HG02623 (cell line): ENCODE measurements around the gene HEPHL1.
A peak's percentile ranks its signal among the peaks of the same experiment; 100 is the strongest.

Source experiments
- ATAC-seq: cut with Tn5 transposase; IDR thresholded peaks from one replicate; pipeline ENCODE4 v1.9.1; 2021; ENCODE audit warnings: moderate library complexity; ENCODE audit not compliant: unreplicated experiment

Gene HEPHL1

GRCh38 chr11:94129512-94130297 lies 108.6 kb downstream of the HEPHL1 start:
- ATAC-seq = no peak

DNA sequence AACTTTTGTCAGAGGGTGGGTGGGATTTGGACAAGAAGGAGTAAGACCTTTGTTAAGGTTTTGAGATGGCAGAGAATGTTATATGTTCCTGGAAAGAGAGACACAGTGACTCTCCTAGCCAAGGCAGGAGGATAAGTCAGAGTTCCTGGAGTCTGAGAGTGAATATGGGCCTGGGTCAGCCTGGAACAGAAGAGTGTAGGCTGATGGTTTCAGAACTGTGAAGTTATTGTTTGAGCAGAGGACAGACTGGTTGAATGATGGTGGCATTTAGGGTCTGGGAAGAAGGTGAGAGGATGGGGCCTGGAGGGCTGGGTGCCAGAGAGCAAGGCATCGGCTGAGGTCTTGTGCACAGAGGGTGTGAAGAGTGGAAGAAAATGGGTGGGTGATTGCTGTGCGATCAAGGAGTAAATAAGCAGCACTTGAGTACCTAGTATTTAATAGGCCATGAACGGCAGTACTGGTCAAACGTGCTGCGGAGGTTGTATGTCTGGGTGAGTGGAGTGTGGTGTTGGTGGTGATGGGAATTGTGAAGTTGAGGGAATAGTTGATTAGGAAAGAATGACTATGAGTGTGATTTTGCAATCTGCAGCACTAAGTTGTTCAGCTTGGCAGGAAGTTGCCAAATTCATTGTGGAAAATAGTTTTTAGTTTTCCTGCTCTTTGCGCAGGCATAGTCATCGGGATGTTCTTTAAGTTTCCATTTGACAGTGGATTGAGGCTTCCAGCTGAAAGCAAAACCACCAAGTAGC lies 109.3 kb downstream of the HEPHL1 start:
- ATAC-seq = no peak

GRCh38 chr11:94131047-94131717 lies 110.0 kb downstream of the HEPHL1 start:
- ATAC-seq = no peak

- no peak for ATAC-seq
Measured at GRCh38 chr11:94131718-94132115, 110.6 kb downstream of the HEPHL1 start.

DNA sequence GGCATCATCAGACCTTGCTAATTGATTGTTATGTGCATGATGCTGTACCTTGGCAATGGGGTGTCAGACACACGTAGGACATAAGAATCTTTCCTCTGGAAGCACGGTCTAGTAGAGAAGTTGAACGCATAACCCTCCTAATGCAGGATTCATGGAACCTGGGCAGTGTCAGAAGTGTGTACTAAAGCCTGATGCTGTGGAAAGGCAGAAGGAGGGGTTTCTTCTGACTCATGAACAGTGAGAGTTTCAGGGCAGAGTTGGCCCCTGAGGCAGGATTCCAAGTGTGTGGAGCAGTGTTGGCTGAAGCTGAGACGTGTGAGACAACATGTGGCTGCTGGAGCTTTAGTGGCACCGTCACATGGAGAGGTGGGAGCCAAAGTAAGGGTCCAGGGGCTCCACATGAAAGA lies 111.0 kb downstream of the HEPHL1 start:
- ATAC-seq = no peak

- no peak for ATAC-seq
Measured at GRCh38 chr11:94132823-94133408, 111.8 kb downstream of the HEPHL1 start.

GRCh38 chr11:94133752-94134151 lies 112.6 kb downstream of the HEPHL1 start:
- ATAC-seq = no peak

DNA sequence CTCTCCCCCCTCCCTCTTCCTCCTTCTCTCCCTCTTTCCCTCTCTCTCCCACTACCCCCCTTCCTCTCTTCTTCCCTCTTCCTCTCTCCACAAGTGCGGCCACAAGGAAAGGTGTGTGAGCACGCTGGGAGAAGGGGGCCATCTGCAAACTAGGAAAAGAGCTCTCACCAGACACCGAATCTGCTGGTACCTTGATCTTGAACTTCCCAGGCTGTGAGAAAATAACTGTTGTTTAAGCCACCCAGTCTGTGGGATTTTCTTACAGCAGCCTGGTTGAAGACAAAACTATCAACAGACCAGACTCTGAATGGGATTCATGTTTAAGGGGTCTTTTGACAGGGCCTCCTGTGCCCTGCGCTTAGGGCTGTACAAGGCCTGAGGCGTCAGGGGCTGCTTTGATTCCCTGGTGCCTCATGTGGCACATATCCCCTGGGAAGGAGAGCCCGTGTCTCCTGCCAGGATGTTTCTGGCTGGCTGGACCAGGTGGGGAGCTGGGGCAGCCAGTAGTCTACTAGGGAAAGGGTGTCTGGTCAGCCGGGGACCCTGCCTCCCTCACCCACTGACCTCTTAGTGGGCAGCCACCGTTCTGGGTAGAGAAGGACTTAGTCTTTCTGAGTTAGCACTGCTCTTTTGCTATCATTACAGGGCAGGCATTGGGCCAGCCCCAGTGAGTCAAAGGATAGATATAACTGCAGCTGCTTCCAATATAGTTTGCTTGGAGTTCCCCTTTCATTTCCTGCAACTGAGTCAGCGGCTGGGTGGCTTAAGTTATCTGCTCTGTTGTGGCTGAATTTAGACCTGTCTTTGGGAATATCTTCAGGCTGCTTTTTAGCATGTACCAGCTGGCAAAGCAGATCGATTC lies 113.7 kb downstream of the HEPHL1 start:
- ATAC-seq = peak; percentile 60

GRCh38 chr11:94139416-94139815 lies 118.3 kb downstream of the HEPHL1 start:
- no peak for ATAC-seq

DNA sequence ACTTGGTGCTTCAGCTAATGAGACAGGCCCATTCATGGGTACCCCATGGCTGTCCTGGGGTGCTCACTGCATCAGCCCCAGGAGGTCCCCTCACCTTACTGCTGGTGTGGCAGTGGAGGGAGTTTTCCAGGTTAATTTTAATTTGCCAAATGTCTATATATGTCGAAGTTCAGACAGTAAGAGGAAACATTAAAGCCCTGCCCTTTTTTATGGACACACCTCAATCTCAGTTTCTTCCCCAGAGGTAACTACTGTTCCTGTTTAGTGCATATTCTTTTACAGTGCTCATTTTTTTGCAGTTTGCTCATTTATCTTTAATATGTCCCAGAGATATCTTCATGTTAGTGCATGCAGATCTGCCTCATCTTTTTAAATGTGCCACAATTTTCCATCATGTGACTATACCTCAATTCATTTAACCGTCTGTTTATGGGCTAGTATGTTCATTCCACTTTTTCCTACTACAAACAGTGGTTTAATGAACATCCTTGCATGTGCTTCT lies 119.1 kb downstream of the HEPHL1 start:
- ATAC-seq = no peak

DNA sequence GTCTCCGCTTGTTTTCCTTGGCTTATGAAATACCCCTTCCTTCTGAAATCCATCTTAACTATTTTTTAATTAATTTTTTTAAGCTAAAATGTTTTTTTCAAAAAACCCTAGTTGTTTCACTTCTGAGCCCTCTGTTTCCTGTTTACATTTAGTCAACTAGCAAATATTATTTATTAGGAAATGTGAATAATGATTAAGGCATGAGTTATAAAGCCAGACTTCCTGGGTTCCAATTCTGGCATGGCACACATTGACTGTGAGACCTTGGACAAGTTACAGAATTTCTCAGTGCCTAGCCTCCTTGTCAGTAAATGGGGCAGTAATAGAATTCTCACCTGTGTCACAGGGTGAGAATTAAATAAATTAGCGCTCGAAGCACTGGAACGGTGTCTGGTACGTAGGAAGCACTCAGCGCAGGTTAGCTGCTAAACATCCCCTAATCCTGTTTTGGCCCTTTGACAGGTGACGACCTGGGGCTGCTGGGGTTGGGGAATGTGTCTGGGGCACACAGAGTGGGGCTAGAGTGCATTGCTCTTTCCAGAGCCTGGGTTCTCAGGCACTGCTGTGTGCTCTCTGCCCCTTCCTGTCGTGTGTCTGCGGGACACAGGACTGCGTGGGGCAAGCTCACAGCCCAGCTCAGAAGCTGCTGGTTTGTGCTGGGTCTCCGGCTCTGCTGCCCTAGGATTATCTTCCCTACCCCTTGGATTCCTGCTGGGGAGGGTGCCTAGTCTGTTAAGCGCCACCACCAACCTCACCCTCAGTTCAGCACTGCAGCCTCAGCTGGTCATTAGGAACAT lies 120.6 kb downstream of the HEPHL1 start:
- ATAC-seq = no peak

DNA sequence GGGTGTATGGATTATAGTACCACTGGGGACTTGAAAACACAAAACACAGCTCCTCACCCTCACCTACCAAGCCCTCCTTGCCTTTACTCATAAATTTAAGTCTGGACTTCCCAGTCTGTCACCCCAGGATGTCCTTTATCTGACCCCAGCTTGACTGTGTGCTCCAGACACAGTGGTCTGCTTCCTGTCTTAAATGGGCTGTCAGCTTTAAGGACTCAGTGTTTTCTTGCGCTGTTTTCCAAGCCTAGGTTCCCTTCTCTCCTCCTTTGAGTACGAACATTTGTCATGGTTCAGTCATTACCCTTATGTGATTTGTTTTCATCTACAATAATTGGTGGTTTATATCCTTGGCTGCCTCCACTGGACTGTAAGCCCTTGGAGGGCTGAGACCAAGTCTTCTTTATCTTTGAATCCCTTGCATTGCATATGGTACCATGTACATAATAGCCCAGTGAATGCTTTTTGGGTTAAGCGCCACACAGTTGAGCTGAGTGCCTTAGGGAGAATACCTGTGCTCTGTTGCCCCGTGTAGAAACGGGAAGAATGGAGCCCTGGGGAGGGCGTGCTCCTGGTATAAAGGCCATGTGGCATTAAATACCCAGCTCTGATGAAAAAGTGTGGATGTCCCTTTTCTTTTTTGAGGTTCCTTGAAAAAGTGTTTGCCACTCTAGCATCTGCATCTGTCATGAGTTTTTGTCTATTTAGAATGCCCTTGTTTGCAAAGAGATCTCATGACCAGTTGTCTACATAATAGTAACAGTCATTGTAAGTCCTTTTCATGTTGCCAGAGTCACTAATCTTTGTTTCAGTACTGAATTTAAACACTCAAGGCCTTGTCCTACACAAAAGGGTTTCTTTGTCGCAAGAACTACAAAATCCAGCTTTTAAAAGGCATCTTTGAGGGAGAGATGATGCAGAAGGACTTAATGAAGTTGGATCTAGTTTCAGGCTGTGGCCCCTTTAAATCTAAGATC lies 121.4 kb downstream of the HEPHL1 start:
- no peak for ATAC-seq

DNA sequence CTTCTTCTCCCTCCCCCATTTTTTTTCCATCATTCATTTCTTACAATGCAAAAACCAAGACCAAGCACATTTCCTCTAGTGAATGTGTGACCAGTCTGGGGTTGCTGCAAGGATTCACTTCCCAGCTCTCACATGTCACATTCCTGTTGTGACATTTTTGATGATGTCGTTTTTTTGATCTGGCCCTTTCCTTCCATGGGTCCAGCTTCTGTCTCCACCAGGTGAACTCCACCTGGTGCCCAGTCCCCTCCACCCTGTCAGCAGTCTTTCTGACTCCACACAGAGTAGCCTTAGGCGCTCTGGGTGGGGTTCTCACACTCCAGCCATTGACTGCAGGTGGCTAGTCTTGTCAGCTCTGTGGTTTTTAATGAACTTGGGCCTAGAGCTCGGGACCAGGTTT lies 123.1 kb downstream of the HEPHL1 start:
- no peak for ATAC-seq

- ATAC-seq = no peak
Measured at GRCh38 chr11:94144664-94145063, 123.5 kb downstream of the HEPHL1 start.

GRCh38 chr11:94145431-94145830 lies 124.3 kb downstream of the HEPHL1 start:
- ATAC-seq = no peak

- no peak for ATAC-seq
Measured at GRCh38 chr11:94145916-94146315, 124.8 kb downstream of the HEPHL1 start.

GRCh38 chr11:94147433-94147845 lies 126.3 kb downstream of the HEPHL1 start:
- peak; percentile 49 for ATAC-seq

- ATAC-seq = no peak
Measured at GRCh38 chr11:94148189-94148588, 127.0 kb downstream of the HEPHL1 start.
